Hepatocyte (in vitro differentiated cells): ENCODE measurements around the gene ABCA2.

Source experiments
- CTCF ChIP-seq: fragments of 200-600 bp; sonication (generic); IDR thresholded peaks from 2 replicates; pipeline ENCODE4 v1.5.1; 2016; ENCODE audit warnings: antibody characterized with exemption, mild to moderate bottlenecking; ENCODE audit not compliant: poor library complexity
- EZH2 ChIP-seq: fragments of 200-600 bp; sonication (generic); IDR thresholded peaks from 2 replicates; pipeline ENCODE4 v1.6.1; 2016; ENCODE audit warnings: antibody characterized with exemption, mild to moderate bottlenecking, borderline replicate concordance

GRCh38 chr9:137040568-137040967 is 12.5 kb upstream of the ABCA2 start:
- TF ChIP-seq CTCF, result no peak
- no peak for TF ChIP-seq EZH2
